ENCODE data around the gene GPR35.

Gene GPR35

GRCh38 chr2:240624950-240625621, at the start of gene GPR35:
TSS of gene GPR35 (plus strand) at chr2:240625480. CDS start at chr2:240629953, 4,473 bp downstream.
- DNase-seq (ENCODE audit: low read depth), result no peak

- no peak for DNase-seq (ENCODE audit: low read depth)
Observed at GRCh38 chr2:240576036-240576435, 49.2 kb upstream of the GPR35 start.

GRCh38 chr2:240576436-240577205, 48.7 kb upstream of the GPR35 start:
- no peak for DNase-seq (ENCODE audit: low read depth)

- DNase-seq (ENCODE audit: low read depth), result no peak
Observed at GRCh38 chr2:240577281-240578109, 47.8 kb upstream of the GPR35 start.

- DNase-seq (ENCODE audit: low read depth), result no peak
Observed at GRCh38 chr2:240578110-240578450, 47.2 kb upstream of the GPR35 start.

GRCh38 chr2:240578488-240578887, 46.8 kb upstream of the GPR35 start:
- DNase-seq (ENCODE audit: low read depth), result no peak

GRCh38 chr2:240579071-240579762, 46.1 kb upstream of the GPR35 start:
- DNase-seq (ENCODE audit: low read depth), result no peak

- peak; percentile 59 for DNase-seq (ENCODE audit: low read depth)
Observed at GRCh38 chr2:240579771-240580614, 45.3 kb upstream of the GPR35 start.

GRCh38 chr2:240581811-240582210, 43.5 kb upstream of the GPR35 start:
- no peak for DNase-seq (ENCODE audit: low read depth)

GRCh38 chr2:240582781-240583180, 42.5 kb upstream of the GPR35 start:
- no peak for DNase-seq (ENCODE audit: low read depth)

GRCh38 chr2:240583774-240584173, 41.5 kb upstream of the GPR35 start:
- DNase-seq (ENCODE audit: low read depth), result no peak

GRCh38 chr2:240584486-240585031, 40.7 kb upstream of the GPR35 start:
- DNase-seq (ENCODE audit: low read depth), result no peak

GRCh38 chr2:240585101-240585500, 40.2 kb upstream of the GPR35 start:
- DNase-seq (ENCODE audit: low read depth), result no peak

GRCh38 chr2:240585681-240586197, 39.5 kb upstream of the GPR35 start:
- no peak for DNase-seq (ENCODE audit: low read depth)

- peak; percentile 52 for DNase-seq (ENCODE audit: low read depth)
Observed at GRCh38 chr2:240586198-240586918, 38.9 kb upstream of the GPR35 start, which contains the start of gene CAPN10. TSS of gene CAPN10 (plus strand) at chr2:240586734. CDS start at chr2:240586912, 178 bp downstream.

- no peak for DNase-seq (ENCODE audit: low read depth)
Observed at GRCh38 chr2:240586919-240587800, 38.1 kb upstream of the GPR35 start.

- DNase-seq (ENCODE audit: low read depth), result no peak
Observed at GRCh38 chr2:240588006-240588655, 37.1 kb upstream of the GPR35 start.

- no peak for DNase-seq (ENCODE audit: low read depth)
Observed at GRCh38 chr2:240588669-240589068, 36.6 kb upstream of the GPR35 start.
